Fibroblast of skin of right biceps (primary cell): Measurements from ENCODE around the gene CD1B.
"Not testable (repeated sequence)": the region's sequence is repeated elsewhere in the genome, so short reads cannot be mapped to it uniquely, and the experiment has no call there.

Experiments used
- DNase-seq: peaks from one replicate; pipeline ENCODE4 v3.0.0-alpha.2; 2013

The CD1B gene

GRCh38 chr1:158327481-158327880 is 3.9 kb downstream of the CD1B start:
- no peak for DNase-seq

- DNase-seq: no peak
Measured at GRCh38 chr1:158324395-158324794, 6.9 kb downstream of the CD1B start.

GRCh38 chr1:158323866-158324265 is 7.5 kb downstream of the CD1B start:
- DNase-seq: no peak

- no peak for DNase-seq
Measured at GRCh38 chr1:158311066-158311465, 20.3 kb downstream of the CD1B start.

GRCh38 chr1:158310623-158311022 is 20.7 kb downstream of the CD1B start:
- no peak for DNase-seq

GRCh38 chr1:158295791-158296190 is 35.5 kb downstream of the CD1B start:
- no peak for DNase-seq

GRCh38 chr1:158290321-158290844 is 40.9 kb downstream of the CD1B start:
- DNase-seq: no peak

GRCh38 chr1:158289811-158290210 is 41.5 kb downstream of the CD1B start, which contains the start of gene CD1C:
CD1C (plus strand) TSS chr1:158289923; CDS start chr1:158290065, 142 bp downstream.
- DNase-seq: no peak

- DNase-seq: no peak
Measured at GRCh38 chr1:158286941-158287346, 44.4 kb downstream of the CD1B start.

- no peak for DNase-seq
Measured at GRCh38 chr1:158286487-158286886, 44.8 kb downstream of the CD1B start.

- DNase-seq: no peak
Measured at GRCh38 chr1:158285756-158286241, 45.5 kb downstream of the CD1B start.

- no peak for DNase-seq
Measured at GRCh38 chr1:158283965-158284364, 47.4 kb downstream of the CD1B start.

GRCh38 chr1:158282421-158282820 is 48.9 kb downstream of the CD1B start:
- DNase-seq: not testable (repeated sequence)
